Stimulated activated CD8-positive, alpha-beta memory T cell treated with anti-CD3 and anti-CD28 coated beads, Interleukin-12 subunit alpha, Interleukin-12 subunit beta, amount 100 ng/mL, for 24 hours (primary cell): ENCODE data around the gene JAG2.

Experiments used
- DNase-seq: peaks from one replicate; pipeline ENCODE4 v3.0.0-alpha.2; 2020; ENCODE audit errors: extremely low read depth

Gene JAG2

GRCh38 chr14:105203701-105204100 is 35.1 kb upstream of the JAG2 start:
- DNase-seq = no peak

- no peak for DNase-seq
Observed at GRCh38 chr14:105203057-105203531, 34.5 kb upstream of the JAG2 start.

GRCh38 chr14:105201925-105202513 is 33.4 kb upstream of the JAG2 start:
- DNase-seq = no peak

- no peak for DNase-seq
Observed at GRCh38 chr14:105201156-105201924, 32.8 kb upstream of the JAG2 start.

GRCh38 chr14:105200641-105201040 is 32.1 kb upstream of the JAG2 start:
- DNase-seq = no peak

DNA sequence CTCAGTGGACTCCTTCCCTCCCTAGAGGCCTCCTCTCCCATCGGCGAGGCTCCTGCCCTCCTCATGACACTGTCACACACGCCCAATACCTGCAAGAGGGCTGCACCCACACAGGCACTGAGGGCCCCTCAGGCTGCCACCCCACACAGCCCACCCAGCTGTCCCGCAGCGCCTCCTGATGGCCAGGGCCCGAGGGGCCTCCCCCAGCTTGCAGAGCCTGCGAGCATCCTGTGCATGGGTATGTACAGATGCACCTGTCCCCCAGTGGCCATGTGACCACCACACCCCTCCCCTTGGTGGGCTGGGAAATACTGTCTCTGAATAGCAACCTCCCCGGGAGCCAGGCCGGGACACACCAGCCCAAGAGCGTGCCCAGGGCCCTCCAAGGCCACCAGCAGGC is 31.5 kb upstream of the JAG2 start:
- no peak for DNase-seq

DNA sequence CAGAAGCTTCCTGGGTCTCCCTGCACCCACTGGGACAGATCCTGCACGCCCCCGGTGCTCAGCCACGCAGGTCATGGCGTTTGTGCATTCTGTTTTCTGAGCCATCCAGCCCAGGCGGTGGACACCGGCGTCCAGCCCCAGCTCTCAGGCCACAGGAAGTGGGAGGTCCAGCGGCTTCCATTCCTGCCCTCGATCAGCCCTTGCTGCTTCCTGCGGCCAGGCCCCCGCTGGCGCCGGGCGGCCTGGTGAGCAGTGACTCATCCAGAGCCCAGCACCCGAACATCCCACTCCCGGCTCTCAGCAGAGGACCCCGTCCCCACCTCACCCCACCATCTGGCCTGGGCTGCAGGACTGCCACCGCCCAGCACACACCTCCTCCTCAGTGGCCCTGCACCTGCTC is 30.5 kb upstream of the JAG2 start:
- no peak for DNase-seq

GRCh38 chr14:105198588-105198987 is 30.0 kb upstream of the JAG2 start:
- no peak for DNase-seq

- DNase-seq = no peak
Observed at GRCh38 chr14:105197211-105197641, 28.6 kb upstream of the JAG2 start.

GRCh38 chr14:105196265-105196960 is 27.8 kb upstream of the JAG2 start:
- DNase-seq = no peak

DNA sequence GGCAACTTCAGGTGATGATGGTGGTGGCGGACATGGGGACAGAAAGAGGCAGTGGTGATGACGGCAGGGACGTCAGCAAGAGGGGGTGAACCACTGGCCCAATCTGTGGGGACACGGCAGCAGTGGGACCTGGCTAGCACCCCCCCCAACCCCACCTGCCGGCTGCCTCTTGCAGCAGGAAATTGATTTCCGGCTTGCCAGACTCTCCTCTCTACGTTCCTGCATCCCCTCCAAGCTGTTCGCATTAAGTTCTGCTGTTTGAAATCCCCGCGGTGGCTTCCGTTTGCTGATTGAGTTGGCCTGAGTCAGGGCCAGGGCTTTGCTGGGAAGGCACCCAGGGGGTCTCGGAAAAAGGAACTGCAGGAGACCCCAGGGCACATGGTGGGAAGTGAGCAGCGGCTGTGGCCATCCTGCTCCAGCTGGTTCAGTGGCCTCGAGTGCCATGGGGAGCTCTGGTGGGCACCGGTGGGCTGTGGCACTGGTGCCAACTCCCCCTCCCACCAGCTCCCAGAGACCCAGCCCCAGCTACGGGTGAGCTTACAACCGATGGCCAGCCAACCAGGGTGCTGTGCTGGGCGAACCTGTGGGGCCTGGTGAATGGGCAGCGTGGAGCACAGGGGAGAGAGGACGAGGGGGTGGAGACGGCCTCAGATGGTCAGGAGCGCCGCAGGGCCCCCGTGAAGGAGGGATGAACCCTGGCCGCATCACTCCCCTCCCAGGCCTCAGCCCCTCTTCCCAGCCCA is 27.1 kb upstream of the JAG2 start:
- DNase-seq = no peak

DNA sequence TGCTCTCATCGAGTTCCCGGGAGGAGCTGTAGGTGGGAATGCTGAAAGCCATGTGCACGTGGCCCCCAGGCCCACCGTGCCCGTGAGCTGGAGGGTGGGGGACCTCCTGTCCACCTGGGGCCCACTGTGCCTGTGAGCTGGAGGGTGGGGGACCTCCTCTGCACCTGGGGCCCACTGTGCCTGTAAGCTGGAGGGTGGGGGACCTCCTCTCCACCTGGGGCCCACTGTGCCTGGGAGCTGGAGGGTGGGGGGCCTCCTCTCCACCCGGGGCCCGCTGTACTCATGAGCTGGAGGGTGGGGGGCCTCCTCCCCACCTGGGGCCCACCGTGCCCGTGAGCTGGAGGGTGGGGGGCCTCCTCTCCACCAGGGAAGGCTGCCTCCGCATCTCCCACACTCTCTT is 26.5 kb upstream of the JAG2 start:
- DNase-seq = no peak

- no peak for DNase-seq
Observed at GRCh38 chr14:105193916-105194782, 25.6 kb upstream of the JAG2 start.

DNA sequence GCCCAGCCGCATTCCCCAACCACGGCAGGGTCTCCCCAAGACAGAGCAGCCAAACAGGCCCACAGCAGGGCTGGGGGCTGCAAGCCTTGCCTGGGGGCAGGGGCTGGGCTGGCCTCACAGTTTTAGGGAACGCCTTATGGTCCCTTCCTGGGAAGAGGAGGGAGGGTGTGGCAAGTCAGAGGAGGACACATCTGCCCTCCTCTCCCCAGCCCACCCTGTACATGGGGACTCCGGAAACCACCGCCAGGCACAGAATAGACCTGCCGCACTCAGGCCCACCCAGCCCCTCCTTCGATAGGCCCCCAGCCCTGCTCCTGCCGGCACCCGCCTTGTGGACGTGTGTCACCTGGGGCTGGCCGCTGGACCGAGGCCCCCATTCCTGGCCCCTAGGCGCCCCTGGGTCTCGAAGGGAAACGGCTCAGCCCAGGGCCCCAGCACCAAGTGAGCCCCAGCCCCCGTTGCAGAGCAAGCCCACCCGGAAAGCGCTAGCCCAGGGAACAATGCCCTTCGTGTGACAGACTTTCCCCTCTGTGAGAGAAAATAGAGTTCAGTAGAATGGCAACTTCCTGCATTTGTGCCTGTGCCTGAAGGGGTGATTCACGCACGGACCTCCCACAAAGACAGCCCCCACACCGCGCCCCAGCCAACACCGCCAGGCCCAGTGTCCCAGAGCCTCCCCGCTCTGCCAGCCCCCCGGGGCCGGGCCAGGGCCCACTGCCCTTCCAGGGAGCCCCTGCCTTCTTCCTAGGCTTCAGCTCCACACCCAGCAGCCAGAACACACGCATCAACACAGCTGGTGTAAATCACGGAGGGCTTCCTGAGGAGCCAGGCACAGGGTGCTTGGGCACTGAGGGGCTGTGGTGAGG is 24.5 kb upstream of the JAG2 start:
- no peak for DNase-seq

- no peak for DNase-seq
Observed at GRCh38 chr14:105187935-105188524, 19.5 kb upstream of the JAG2 start.

- DNase-seq = no peak
Observed at GRCh38 chr14:105187116-105187515, 18.5 kb upstream of the JAG2 start.

GRCh38 chr14:105185973-105186372 is 17.4 kb upstream of the JAG2 start:
- DNase-seq = no peak

DNA sequence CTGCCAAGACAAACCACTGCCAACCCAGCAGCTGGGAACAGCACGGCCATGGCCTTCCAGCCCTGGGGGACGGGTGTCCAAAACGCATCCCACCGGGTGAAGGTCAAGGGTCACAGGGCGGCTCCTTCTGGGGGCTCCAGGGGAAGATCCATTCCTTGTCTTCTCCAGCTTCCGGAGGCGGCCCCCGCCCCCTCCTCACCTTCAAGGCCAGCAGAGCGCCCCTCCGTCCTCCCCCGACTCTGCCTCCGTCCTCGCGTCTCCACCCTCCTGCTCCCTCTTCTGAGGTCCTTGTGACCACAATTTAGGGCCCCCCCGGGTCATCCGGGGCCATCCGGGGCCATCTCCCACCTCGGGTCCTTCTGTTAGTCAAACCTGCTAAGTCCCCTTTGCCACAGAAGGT is 16.4 kb upstream of the JAG2 start:
- DNase-seq = no peak

DNA sequence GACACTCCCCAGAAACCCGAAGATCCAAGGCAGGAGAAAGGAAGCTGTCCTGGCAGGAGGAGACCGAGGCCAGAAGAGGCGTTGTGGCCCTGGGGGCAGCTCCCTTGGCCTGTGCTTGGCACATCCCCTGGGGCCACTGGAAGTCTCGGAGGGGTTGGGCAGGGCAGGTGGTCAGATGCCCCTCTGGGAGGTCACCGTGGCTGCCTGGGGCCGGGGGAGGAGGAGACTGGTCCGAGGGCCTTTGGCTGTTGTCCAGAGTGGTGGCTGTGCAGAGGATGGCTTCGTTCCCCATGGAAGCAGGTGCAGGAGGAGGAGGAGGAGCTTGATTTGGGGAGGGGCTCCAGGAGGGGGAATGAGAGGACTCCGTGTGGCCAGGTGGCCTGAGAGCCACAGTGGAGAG is 15.9 kb upstream of the JAG2 start:
- no peak for DNase-seq
